ENCODE results near the gene CASD1.

- TF ChIP-seq CTCF (IDR thresholded peaks at IDR 0.05; ENCODE audit: low read depth, low read length) (no peak), POLR2A (IDR thresholded peaks at IDR 0.05; ENCODE audit: extremely low read depth, insufficient read length) (no peak), MAX (IDR thresholded peaks at IDR 0.05; ENCODE audit: low read depth, low read length) (no peak), MYC (IDR thresholded peaks at IDR 0.05; ENCODE audit: low read depth, low read length) (no peak)
Observed at GRCh38 chr7:94498918-94499317, 10.7 kb upstream of the CASD1 start.
